Measurements from ENCODE around the gene FHDC1. TPM values are rescaled to one million over a fixed set of nuclear protein-coding genes. Genes with fewer than 3 reads are reported as not detected.

FHDC1 gene
- total and polyA plus RNA-seq, 11 donors = 0.04 to 0.97 (median 0.21) TPM

DNA sequence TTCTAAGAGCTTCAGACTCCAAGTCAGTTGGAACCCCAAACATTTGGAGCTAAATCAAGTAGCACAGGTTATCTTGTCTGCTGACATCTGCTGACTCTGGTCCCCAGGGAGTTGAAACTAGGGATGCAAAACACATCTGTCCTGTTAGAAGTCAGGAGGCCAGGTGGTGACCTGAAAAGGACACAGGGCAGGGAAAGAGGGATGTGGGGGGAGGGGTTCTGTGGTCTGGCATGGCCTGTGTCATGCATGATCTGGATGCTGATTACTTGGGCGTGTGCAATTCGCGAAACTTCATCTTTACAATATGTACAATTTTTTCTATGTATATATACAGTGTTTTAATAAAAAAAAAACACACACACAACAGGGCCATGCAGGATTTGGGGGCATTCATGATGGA lies 55.3 kb downstream of the FHDC1 start:
- H3K4me3 ChIP-seq = no peak overlapping the region
- ATAC-seq (no peak), DNase-seq (no peak)
- WGBS, 4 donors = 71 to 92% (median 73%) methylated on average over 3 of the region's 3 CpGs
- H3K4me1 ChIP-seq = peaks cover 0 to 8% (median 2%) of the 10 kb centered on the region in 12 donors
- no peaks in the 10 kb centered on the region for H3K36me3 ChIP-seq
- H3K27me3 ChIP-seq = peaks cover 0 to 9% (median 0%) of the 10 kb centered on the region in 9 donors
- intact Hi-C loops (cut with DNase I) = no loop called here
- no peak overlapping the region for H3K27ac ChIP-seq
- no peak for TF ChIP-seq POLR2A (IDR thresholded peaks at IDR 0.05)
- TF ChIP-seq, protein P1, sequence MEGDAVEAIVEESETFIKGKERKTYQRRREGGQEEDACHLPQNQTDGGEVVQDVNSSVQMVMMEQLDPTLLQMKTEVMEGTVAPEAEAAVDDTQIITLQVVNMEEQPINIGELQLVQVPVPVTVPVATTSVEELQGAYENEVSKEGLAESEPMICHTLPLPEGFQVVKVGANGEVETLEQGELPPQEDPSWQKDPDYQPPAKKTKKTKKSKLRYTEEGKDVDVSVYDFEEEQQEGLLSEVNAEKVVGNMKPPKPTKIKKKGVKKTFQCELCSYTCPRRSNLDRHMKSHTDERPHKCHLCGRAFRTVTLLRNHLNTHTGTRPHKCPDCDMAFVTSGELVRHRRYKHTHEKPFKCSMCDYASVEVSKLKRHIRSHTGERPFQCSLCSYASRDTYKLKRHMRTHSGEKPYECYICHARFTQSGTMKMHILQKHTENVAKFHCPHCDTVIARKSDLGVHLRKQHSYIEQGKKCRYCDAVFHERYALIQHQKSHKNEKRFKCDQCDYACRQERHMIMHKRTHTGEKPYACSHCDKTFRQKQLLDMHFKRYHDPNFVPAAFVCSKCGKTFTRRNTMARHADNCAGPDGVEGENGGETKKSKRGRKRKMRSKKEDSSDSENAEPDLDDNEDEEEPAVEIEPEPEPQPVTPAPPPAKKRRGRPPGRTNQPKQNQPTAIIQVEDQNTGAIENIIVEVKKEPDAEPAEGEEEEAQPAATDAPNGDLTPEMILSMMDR (IDR thresholded peaks at IDR 0.05) = no peak
- H3K9me3 ChIP-seq = no peaks in the 10 kb centered on the region

DNA sequence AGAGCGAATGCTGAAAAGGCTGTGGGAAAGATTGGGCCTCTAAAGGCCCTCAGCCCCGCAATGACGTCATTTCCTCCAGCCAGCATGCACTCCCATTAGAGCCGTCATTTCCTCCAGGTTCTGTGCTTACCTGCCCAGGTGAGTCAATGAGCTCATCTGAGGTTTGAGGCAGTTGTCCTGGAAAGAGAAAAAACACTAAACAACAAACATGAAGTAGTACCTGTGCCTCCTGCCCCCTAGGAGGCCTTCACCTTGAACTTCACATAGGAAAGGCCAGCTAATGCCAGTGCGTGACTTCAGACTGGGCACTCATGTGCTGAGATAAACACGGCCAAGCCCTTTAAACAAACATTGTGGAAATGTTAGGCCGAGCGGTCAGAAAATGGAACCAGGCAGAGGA lies 55.9 kb downstream of the FHDC1 start:
- DNase-seq (no peak), ATAC-seq (no peak)
- Histone ChIP-seq H3K4me1 (peaks cover 0 to 11% (median 2%) of the 10 kb centered on the region in 12 donors), H3K27me3 (peaks cover 0 to 9% (median 0%) of the 10 kb centered on the region in 9 donors), H3K36me3 (no peaks in the 10 kb centered on the region), H3K9me3 (no peaks in the 10 kb centered on the region), H3K4me3 (no peak overlapping the region), H3K27ac (no peak overlapping the region)
- 84 to 94% (median 91%) methylated on average over 8 of the region's 8 CpGs for WGBS, 4 donors
- intact Hi-C loops (cut with DNase I) = no loop called here
- TF ChIP-seq, protein P1 (IDR thresholded peaks at IDR 0.05) = no peak
- TF ChIP-seq POLR2A (IDR thresholded peaks at IDR 0.05) = no peak

DNA sequence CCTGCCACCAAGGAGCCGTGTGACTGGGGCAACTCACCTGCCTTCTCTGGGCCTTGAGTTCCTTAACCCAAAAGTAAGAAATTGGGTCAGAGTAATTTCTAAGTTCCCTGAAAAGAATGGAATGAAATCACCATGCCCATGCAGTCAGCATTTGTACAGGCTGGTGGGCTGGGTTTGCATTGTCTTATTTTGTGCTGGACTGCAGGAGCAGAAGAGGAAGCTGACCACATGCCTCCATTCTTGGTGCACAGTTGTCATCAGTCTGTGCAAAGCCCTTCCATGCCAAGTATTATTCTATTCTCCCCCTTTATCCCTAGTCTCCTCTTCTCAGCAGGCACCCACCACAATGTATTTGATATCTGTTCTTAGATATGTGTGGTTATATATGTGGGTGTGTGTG lies 56.3 kb downstream of the FHDC1 start:
- H3K27ac ChIP-seq = no peak overlapping the region
- no peak for DNase-seq
- TF ChIP-seq POLR2A (IDR thresholded peaks at IDR 0.05) = no peak
- TF ChIP-seq, protein P1 (IDR thresholded peaks at IDR 0.05) = no peak
- peaks cover 0 to 9% (median 0%) of the 10 kb centered on the region in 9 donors for H3K27me3 ChIP-seq
- ATAC-seq = no peak
- no peaks in the 10 kb centered on the region for H3K36me3 ChIP-seq
- H3K4me1 ChIP-seq = peaks cover 0 to 11% (median 2%) of the 10 kb centered on the region in 12 donors
- no peak overlapping the region for H3K4me3 ChIP-seq
- 91 to 95% (median 93%) methylated on average over 1 of the region's 1 CpG for WGBS, 4 donors
- H3K9me3 ChIP-seq = no peaks in the 10 kb centered on the region
- intact Hi-C loops (cut with DNase I) = no loop called here

DNA sequence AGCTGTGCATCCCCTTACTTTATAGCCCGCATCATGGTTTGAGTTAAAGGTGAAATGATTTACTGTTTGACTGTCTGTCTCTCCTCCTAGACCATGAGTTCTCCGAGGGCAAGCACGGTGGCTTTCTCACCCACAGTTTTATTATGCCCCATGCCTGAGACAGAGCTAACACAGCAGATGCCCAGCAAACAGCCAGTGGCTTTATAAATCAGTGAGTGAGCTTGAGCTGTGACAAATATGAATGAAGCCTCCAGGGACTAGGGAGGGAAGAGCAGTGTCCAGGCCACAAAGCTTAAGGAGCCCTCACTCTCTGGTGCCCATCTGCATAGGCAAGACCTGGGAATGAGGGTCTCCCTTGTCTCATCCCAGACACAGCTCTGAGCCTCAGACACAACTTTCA lies 57.9 kb downstream of the FHDC1 start:
- DNase-seq (no peak), ATAC-seq (no peak)
- peaks cover 0 to 11% (median 2%) of the 10 kb centered on the region in 12 donors for H3K4me1 ChIP-seq
- TF ChIP-seq, protein P1 (IDR thresholded peaks at IDR 0.05) = no peak
- no peak for TF ChIP-seq POLR2A (IDR thresholded peaks at IDR 0.05)
- H3K27me3 ChIP-seq = peaks cover 0 to 2% (median 0%) of the 10 kb centered on the region in 9 donors
- no peak overlapping the region for H3K4me3 ChIP-seq
- H3K36me3 ChIP-seq = no peaks in the 10 kb centered on the region
- no peak overlapping the region for H3K27ac ChIP-seq
- 92 to 100% (median 93%) methylated on average over 2 to 3 of the region's 3 CpGs for WGBS, 4 donors
- intact Hi-C loops (cut with DNase I) = no loop called here
- H3K9me3 ChIP-seq = no peaks in the 10 kb centered on the region
